Measurements from ENCODE around the gene HHAT.

Gene HHAT

GRCh38 chr1:210558302-210558701, 229.6 kb downstream of the HHAT start:
- DNase-seq = no peak

- DNase-seq = no peak
Measured at GRCh38 chr1:210565306-210565705, 236.6 kb downstream of the HHAT start.

- DNase-seq = no peak
Measured at GRCh38 chr1:210568631-210569030, 239.9 kb downstream of the HHAT start.

- no peak for DNase-seq
Measured at GRCh38 chr1:210570116-210570515, 241.4 kb downstream of the HHAT start.

GRCh38 chr1:210571356-210572284, 242.9 kb downstream of the HHAT start:
- no peak for DNase-seq

GRCh38 chr1:210573141-210573540, 244.4 kb downstream of the HHAT start:
- no peak for DNase-seq

- no peak for DNase-seq
Measured at GRCh38 chr1:210582205-210582970, 253.7 kb downstream of the HHAT start.

- peak; percentile 78 for DNase-seq
Measured at GRCh38 chr1:210584439-210585113, 255.9 kb downstream of the HHAT start.

GRCh38 chr1:210586771-210587170, 258.1 kb downstream of the HHAT start:
- no peak for DNase-seq

GRCh38 chr1:210587566-210587965, 258.9 kb downstream of the HHAT start:
- no peak for DNase-seq

- DNase-seq = no peak
Measured at GRCh38 chr1:210588357-210588756, 259.7 kb downstream of the HHAT start.

GRCh38 chr1:210588946-210589345, 260.2 kb downstream of the HHAT start:
- no peak for DNase-seq

GRCh38 chr1:210591214-210591613, 262.5 kb downstream of the HHAT start:
- DNase-seq = no peak

- no peak for DNase-seq
Measured at GRCh38 chr1:210594605-210595004, 265.9 kb downstream of the HHAT start.

GRCh38 chr1:210596641-210597040, 267.9 kb downstream of the HHAT start:
- no peak for DNase-seq

GRCh38 chr1:210597555-210598134, 268.9 kb downstream of the HHAT start:
- DNase-seq = peak; percentile 51

GRCh38 chr1:210598135-210598652, 269.5 kb downstream of the HHAT start:
- no peak for DNase-seq

GRCh38 chr1:210600421-210601159, 271.9 kb downstream of the HHAT start:
- DNase-seq = no peak

GRCh38 chr1:210603123-210603522, 274.4 kb downstream of the HHAT start:
- no peak for DNase-seq

- DNase-seq = no peak
Measured at GRCh38 chr1:210605099-210605498, 276.4 kb downstream of the HHAT start.

- no peak for DNase-seq
Measured at GRCh38 chr1:210607361-210607760, 278.7 kb downstream of the HHAT start.

GRCh38 chr1:210608767-210609166, 280.1 kb downstream of the HHAT start:
- DNase-seq = no peak
